HCT116 (cell line): ENCODE data around the gene GGNBP2. TPM values are rescaled to one million over a fixed set of nuclear protein-coding genes. Genes with fewer than 3 reads are reported as not detected.

ENCODE experiments used
- ATAC-seq: fragments of 200-7000 bp; cut with Tn5 transposase; 2 replicates; pipeline ENCODE4 v1.9.1; 2020; ENCODE audit warnings: mild to moderate bottlenecking, moderate library complexity
- BruUV-seq: library from RNA; stranded (reverse); fragments of 400-500 nt; replicated peaks from 2 replicates; lab custom pipeline; 2021; lab: Mats Ljungman, UMichigan
- CTCF ChIA-PET: fragments of 300-600 bp; sonication (Branson Sonifier 250); formaldehyde crosslinking; loops from one replicate; lab custom pipeline; 2021; ENCODE audit warnings: antibody characterized with exemption; lab: Charles Lee
- POLR2A ChIA-PET: fragments of 300-600, 350-600 bp; sonication (Branson Sonifier 250); formaldehyde crosslinking; loops from one replicate; lab custom pipeline; 2021; ENCODE audit warnings: antibody characterized with exemption; lab: Charles Lee
- RAD21 ChIA-PET, 2 experiments: fragments of 300-600 bp; sonication (Branson Sonifier 250); formaldehyde crosslinking; loops; one replicate each; lab custom pipeline; 2023; ENCODE audit warnings: low total read pairs in 2 of 2; ENCODE audit not compliant: uncharacterized antibody in 2 of 2, unreplicated experiment in 2 of 2, low non-redundant PET in 1 of 2; lab: Charles Lee
- DNase-seq: peaks from one replicate; pipeline ENCODE4 v3.0.0-alpha.2; 2010; ENCODE audit warnings: low read depth, low spot score
- H2AFZ ChIP-seq: fragments of 200-600 bp; shearing (Covaris generic), sonication (generic); 2 replicates; pipeline ENCODE4 v1.6.1; 2017; ENCODE audit warnings: low read depth, mixed run types, mixed read lengths, antibody characterized with exemption, low read length; ENCODE audit not compliant: poor library complexity, severe bottlenecking
- H3K27ac ChIP-seq: 2 replicates; pipeline ENCODE4 v1.5.1; 2012; ENCODE audit warnings: low read depth, low read length
- H3K27me3 ChIP-seq: fragments of 200-600 bp; sonication (generic); 2 replicates; pipeline ENCODE4 v1.6.1; 2016; ENCODE audit warnings: mixed run types, low read length, mixed read lengths; ENCODE audit not compliant: insufficient read depth
- H3K36me3 ChIP-seq, 2 experiments: fragments of 200-500 bp in 1 of 2; fragments of 200-600 bp in 1 of 2; sonication (Bioruptor generic) in 1 of 2; sonication (generic) in 1 of 2; 2 replicates each; pipeline versions ENCODE4 v1.5.1 to v1.6.1; 2014 to 2016; ENCODE audit warnings: low read length in 2 of 2, inconsistent platforms in 1 of 2, mixed read lengths in 1 of 2, mixed run types in 1 of 2; ENCODE audit not compliant: insufficient read depth in 2 of 2, control insufficient read depth in 1 of 2
- H3K4me1 ChIP-seq, 2 experiments: fragments of 200-600 bp in 1 of 2; sonication (generic) in 1 of 2; 2 replicates each; pipeline versions ENCODE4 v1.5.1 to v1.6.1; 2012 to 2017; ENCODE audit warnings: low read length in 2 of 2, inconsistent platforms in 1 of 2, mild to moderate bottlenecking in 1 of 2, mixed read lengths in 1 of 2, mixed run types in 1 of 2, moderate library complexity in 1 of 2; ENCODE audit not compliant: insufficient read depth in 2 of 2, control insufficient read depth in 1 of 2
- H3K4me2 ChIP-seq: fragments of 200-600 bp; sonication (generic); 2 replicates; pipeline ENCODE4 v1.6.1; 2017; ENCODE audit warnings: mixed run types, low read length, mixed read lengths
- H3K4me3 ChIP-seq, 2 experiments: fragments of 200-600 bp in 1 of 2; sonication (generic) in 1 of 2; replicated peaks in 1 of 2; 2 replicates each; pipeline ENCODE4 v1.5.1; 2011 to 2016; ENCODE audit warnings: low read length in 2 of 2, control low read depth in 1 of 2, low read depth in 1 of 2, mild to moderate bottlenecking in 1 of 2, mixed read lengths in 1 of 2, mixed run types in 1 of 2
- H3K79me2 ChIP-seq: fragments of 200-600 bp; sonication (generic); 2 replicates; pipeline ENCODE4 v1.6.1; 2017; ENCODE audit warnings: mild to moderate bottlenecking, mixed run types, low read length, moderate library complexity, mixed read lengths; ENCODE audit not compliant: insufficient read depth
- H3K9ac ChIP-seq: fragments of 200-600 bp; sonication (generic); 2 replicates; pipeline ENCODE4 v1.6.1; 2016; ENCODE audit warnings: low read length, mixed read lengths
- H3K9me2 ChIP-seq: fragments of 200-600 bp; sonication (generic), shearing (Covaris generic); 2 replicates; pipeline ENCODE4 v1.6.1; 2017; ENCODE audit warnings: mixed run types, mild to moderate bottlenecking, moderate library complexity; ENCODE audit not compliant: insufficient read depth
- H3K9me3 ChIP-seq, 2 experiments: fragments of 200-500 bp in 1 of 2; fragments of 200-600 bp in 1 of 2; sonication (Bioruptor generic) in 1 of 2; sonication (generic) in 1 of 2; 2 replicates each; pipeline ENCODE4 v1.6.1; 2014 to 2017; ENCODE audit warnings: low read length in 2 of 2, mixed read lengths in 2 of 2, inconsistent platforms in 1 of 2, low read depth in 1 of 2, mild to moderate bottlenecking in 1 of 2, mixed run types in 1 of 2, moderate library complexity in 1 of 2; ENCODE audit not compliant: control insufficient read depth in 1 of 2, insufficient read depth in 1 of 2
- H4K20me1 ChIP-seq: fragments of 200-600 bp; sonication (generic), shearing (Covaris generic); 2 replicates; pipeline ENCODE4 v1.6.1; 2017; ENCODE audit warnings: mixed run types, mild to moderate bottlenecking, moderate library complexity; ENCODE audit not compliant: insufficient read depth
- CBX3 ChIP-seq: IDR thresholded peaks from 2 replicates; pipeline ENCODE4 v1.6.1; 2012; ENCODE audit warnings: low read depth
- CEBPB ChIP-seq: IDR thresholded peaks from 2 replicates; pipeline ENCODE4 v1.6.1; 2012; ENCODE audit warnings: low read depth
- EZH2phosphoT487 ChIP-seq: fragments of 200-600 bp; IDR thresholded peaks from 2 replicates; pipeline ENCODE4 v1.6.1; 2018; ENCODE audit warnings: antibody characterized with exemption, borderline replicate concordance
- POLR2A ChIP-seq: IDR thresholded peaks from 2 replicates; pipeline ENCODE4 v1.7.0; 2011; ENCODE audit warnings: borderline replicate concordance; ENCODE audit not compliant: insufficient read depth, insufficient read length; ENCODE audit errors: extremely low read depth
- POLR2AphosphoS5 ChIP-seq: IDR thresholded peaks from 2 replicates; pipeline ENCODE4 v1.6.1; 2011; ENCODE audit warnings: mild to moderate bottlenecking, low read depth, low read length, moderate library complexity
- RAD21 ChIP-seq: IDR thresholded peaks from 2 replicates; pipeline ENCODE4 v1.6.1; 2012; ENCODE audit warnings: low read depth, mild to moderate bottlenecking
- SIN3A ChIP-seq: IDR thresholded peaks from 2 replicates; pipeline ENCODE4 v1.6.1; 2012; ENCODE audit warnings: low read depth
- SP1 ChIP-seq: IDR thresholded peaks from 2 replicates; pipeline ENCODE4 v1.6.1; 2012; ENCODE audit warnings: low read depth
- SRF ChIP-seq: IDR thresholded peaks from 2 replicates; pipeline ENCODE4 v1.6.1; 2012; ENCODE audit warnings: low read depth
- TCF7L2 ChIP-seq: IDR thresholded peaks from 2 replicates; pipeline ENCODE4 v1.7.0; 2011; ENCODE audit warnings: borderline replicate concordance, inconsistent platforms; ENCODE audit not compliant: insufficient read depth, insufficient read length; ENCODE audit errors: extremely low read depth
- YY1 ChIP-seq: IDR thresholded peaks from 2 replicates; pipeline ENCODE4 v1.6.1; 2011; ENCODE audit warnings: low read length, low read depth, moderate library complexity, mild to moderate bottlenecking; ENCODE audit not compliant: insufficient replicate concordance; ENCODE audit errors: extremely low read depth
- ZFX ChIP-seq: fragments of 450-650 bp; IDR thresholded peaks from 2 replicates; pipeline ENCODE4 v1.6.1; 2017
- ZNF274 ChIP-seq: fragments of 200-500 bp; sonication (Bioruptor generic); IDR thresholded peaks from 2 replicates; pipeline ENCODE4 v1.6.1; 2014; ENCODE audit warnings: mild to moderate bottlenecking, low read depth, low read length, inconsistent platforms
- intact Hi-C: fragments of 100-400 bp; cut with micrococcal nuclease; formaldehyde crosslinking; loops from 2 replicates; pipeline ENCODE4 v1.10.0; 2022
- total RNA-seq: library from RNA; stranded (reverse); gene quantifications from one replicate; pipeline ENCODE4 v1.2.1, GENCODE V29; 2021; ENCODE audit not compliant: unreplicated experiment
- TF ChIP-seq, protein P1 (sequence below): IDR thresholded peaks from 2 replicates; pipeline ENCODE4 v1.6.1; 2012
- TF ChIP-seq, protein P2 (sequence below), 3 experiments: fragments of 200-600 bp in 1 of 3; sonication (generic) in 1 of 3; IDR thresholded peaks in 2 of 3; conservative IDR thresholded peaks in 1 of 3; 2 replicates each; pipeline ENCODE4 v1.5.1; 2012 to 2017; ENCODE audit warnings: low read depth in 2 of 3, low read length in 2 of 3, antibody characterized with exemption in 1 of 3, borderline replicate concordance in 1 of 3, control low read depth in 1 of 3, mild to moderate bottlenecking in 1 of 3, mixed read lengths in 1 of 3, mixed run types in 1 of 3, moderate library complexity in 1 of 3; ENCODE audit not compliant: insufficient read depth in 1 of 3
- TF ChIP-seq, protein P3 (sequence below): IDR thresholded peaks from 2 replicates; pipeline ENCODE4 v1.6.1; 2012; ENCODE audit warnings: low read depth
- TF ChIP-seq, protein P4 (sequence below): IDR thresholded peaks from 2 replicates; pipeline ENCODE4 v1.6.1; 2011; ENCODE audit warnings: mild to moderate bottlenecking, low read length, moderate library complexity; ENCODE audit not compliant: insufficient replicate concordance; ENCODE audit errors: extremely low read depth
- TF ChIP-seq, protein P5 (sequence below): IDR thresholded peaks from 2 replicates; pipeline ENCODE4 v1.6.1; 2012

Gene GGNBP2
- total RNA-seq, 1 experiment from 2014 or later = 58.2 TPM

DNA sequence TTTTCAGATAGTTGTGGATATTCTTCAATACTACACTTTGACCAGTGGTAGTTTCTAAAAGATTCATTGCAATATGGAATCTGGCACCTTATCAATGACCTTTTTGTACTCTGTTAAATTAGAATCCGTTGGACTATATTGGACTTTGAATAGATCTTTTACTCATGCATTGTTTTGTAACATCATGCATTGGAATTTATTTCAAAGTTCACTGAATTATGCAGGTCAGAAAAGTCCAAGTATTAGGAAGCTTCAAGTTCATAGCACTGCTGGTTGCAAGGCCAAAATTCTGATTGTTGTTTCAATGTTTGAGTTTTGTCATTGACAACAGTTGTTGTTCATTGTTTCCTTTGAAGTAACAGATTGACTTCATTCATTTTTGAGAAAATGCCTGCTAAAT lies 39.1 kb downstream of the GGNBP2 start:
- intact Hi-C loops = no loop called here
- H3K4me1 ChIP-seq = no peaks in the 10 kb centered on the region
- DNase-seq (no peak), ATAC-seq (no peak)
- H3K4me3 ChIP-seq = no peak overlapping the region
- POLR2A ChIA-PET = no interaction called here
- TF ChIP-seq, protein P1, sequence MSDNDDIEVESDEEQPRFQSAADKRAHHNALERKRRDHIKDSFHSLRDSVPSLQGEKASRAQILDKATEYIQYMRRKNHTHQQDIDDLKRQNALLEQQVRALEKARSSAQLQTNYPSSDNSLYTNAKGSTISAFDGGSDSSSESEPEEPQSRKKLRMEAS = no peak
- TF ChIP-seq ZNF274 (no peak), TCF7L2 (no peak), SP1 (no peak), CEBPB (no peak), POLR2A (no peak), EZH2phosphoT487 (no peak), SIN3A (no peak), YY1 (no peak), SRF (no peak), ZFX (no peak), POLR2AphosphoS5 (no peak), RAD21 (no peak), CBX3 (no peak)
- TF ChIP-seq, protein P2, sequence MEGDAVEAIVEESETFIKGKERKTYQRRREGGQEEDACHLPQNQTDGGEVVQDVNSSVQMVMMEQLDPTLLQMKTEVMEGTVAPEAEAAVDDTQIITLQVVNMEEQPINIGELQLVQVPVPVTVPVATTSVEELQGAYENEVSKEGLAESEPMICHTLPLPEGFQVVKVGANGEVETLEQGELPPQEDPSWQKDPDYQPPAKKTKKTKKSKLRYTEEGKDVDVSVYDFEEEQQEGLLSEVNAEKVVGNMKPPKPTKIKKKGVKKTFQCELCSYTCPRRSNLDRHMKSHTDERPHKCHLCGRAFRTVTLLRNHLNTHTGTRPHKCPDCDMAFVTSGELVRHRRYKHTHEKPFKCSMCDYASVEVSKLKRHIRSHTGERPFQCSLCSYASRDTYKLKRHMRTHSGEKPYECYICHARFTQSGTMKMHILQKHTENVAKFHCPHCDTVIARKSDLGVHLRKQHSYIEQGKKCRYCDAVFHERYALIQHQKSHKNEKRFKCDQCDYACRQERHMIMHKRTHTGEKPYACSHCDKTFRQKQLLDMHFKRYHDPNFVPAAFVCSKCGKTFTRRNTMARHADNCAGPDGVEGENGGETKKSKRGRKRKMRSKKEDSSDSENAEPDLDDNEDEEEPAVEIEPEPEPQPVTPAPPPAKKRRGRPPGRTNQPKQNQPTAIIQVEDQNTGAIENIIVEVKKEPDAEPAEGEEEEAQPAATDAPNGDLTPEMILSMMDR (IDR thresholded peaks at IDR 0.05 in 2 of 3, conservative IDR thresholded peaks at IDR 0.05 in 1 of 3; ENCODE audit: borderline replicate concordance in 1 of 3, insufficient read depth in 1 of 3, low read depth in 2 of 3, low read length in 2 of 3) = no peak
- TF ChIP-seq, protein P3, sequence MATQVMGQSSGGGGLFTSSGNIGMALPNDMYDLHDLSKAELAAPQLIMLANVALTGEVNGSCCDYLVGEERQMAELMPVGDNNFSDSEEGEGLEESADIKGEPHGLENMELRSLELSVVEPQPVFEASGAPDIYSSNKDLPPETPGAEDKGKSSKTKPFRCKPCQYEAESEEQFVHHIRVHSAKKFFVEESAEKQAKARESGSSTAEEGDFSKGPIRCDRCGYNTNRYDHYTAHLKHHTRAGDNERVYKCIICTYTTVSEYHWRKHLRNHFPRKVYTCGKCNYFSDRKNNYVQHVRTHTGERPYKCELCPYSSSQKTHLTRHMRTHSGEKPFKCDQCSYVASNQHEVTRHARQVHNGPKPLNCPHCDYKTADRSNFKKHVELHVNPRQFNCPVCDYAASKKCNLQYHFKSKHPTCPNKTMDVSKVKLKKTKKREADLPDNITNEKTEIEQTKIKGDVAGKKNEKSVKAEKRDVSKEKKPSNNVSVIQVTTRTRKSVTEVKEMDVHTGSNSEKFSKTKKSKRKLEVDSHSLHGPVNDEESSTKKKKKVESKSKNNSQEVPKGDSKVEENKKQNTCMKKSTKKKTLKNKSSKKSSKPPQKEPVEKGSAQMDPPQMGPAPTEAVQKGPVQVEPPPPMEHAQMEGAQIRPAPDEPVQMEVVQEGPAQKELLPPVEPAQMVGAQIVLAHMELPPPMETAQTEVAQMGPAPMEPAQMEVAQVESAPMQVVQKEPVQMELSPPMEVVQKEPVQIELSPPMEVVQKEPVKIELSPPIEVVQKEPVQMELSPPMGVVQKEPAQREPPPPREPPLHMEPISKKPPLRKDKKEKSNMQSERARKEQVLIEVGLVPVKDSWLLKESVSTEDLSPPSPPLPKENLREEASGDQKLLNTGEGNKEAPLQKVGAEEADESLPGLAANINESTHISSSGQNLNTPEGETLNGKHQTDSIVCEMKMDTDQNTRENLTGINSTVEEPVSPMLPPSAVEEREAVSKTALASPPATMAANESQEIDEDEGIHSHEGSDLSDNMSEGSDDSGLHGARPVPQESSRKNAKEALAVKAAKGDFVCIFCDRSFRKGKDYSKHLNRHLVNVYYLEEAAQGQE = no peak
- TF ChIP-seq, protein P4, sequence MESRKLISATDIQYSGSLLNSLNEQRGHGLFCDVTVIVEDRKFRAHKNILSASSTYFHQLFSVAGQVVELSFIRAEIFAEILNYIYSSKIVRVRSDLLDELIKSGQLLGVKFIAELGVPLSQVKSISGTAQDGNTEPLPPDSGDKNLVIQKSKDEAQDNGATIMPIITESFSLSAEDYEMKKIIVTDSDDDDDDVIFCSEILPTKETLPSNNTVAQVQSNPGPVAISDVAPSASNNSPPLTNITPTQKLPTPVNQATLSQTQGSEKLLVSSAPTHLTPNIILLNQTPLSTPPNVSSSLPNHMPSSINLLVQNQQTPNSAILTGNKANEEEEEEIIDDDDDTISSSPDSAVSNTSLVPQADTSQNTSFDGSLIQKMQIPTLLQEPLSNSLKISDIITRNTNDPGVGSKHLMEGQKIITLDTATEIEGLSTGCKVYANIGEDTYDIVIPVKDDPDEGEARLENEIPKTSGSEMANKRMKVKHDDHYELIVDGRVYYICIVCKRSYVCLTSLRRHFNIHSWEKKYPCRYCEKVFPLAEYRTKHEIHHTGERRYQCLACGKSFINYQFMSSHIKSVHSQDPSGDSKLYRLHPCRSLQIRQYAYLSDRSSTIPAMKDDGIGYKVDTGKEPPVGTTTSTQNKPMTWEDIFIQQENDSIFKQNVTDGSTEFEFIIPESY = no peak
- TF ChIP-seq, protein P5, sequence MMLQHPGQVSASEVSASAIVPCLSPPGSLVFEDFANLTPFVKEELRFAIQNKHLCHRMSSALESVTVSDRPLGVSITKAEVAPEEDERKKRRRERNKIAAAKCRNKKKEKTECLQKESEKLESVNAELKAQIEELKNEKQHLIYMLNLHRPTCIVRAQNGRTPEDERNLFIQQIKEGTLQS = no peak
- H4K20me1 ChIP-seq = no peaks in the 10 kb centered on the region; the same call in 1 of the 2 replicates
- H3K9ac ChIP-seq = no peak overlapping the region
- H3K36me3 ChIP-seq = peaks cover 23 to 47% of the 10 kb centered on the region in 2 experiments
- H3K9me2 ChIP-seq = no peaks in the 10 kb centered on the region
- H2AFZ ChIP-seq = no peak overlapping the region
- H3K9me3 ChIP-seq = no peaks in the 10 kb centered on the region
- RAD21 ChIA-PET = no interaction called here
- peaks cover 13% of the 10 kb centered on the region; the same call in 1 of the 2 replicates for H3K79me2 ChIP-seq
- CTCF ChIA-PET = interaction anchor here (1.7 kb wide), 1 partner anchor 19 kb away, joined by 7 read pairs; no protein-coding TSS in a partner anchor
- no TSS peak for BruUV-seq
- H3K4me2 ChIP-seq = no peak overlapping the region
- H3K27me3 ChIP-seq = no peaks in the 10 kb centered on the region
- no peak overlapping the region for H3K27ac ChIP-seq
